ENCODE results near the gene ICE2. TPM values are rescaled to one million over a fixed set of nuclear protein-coding genes. Genes with fewer than 3 reads are reported as not detected.

ICE2 gene, protein sequence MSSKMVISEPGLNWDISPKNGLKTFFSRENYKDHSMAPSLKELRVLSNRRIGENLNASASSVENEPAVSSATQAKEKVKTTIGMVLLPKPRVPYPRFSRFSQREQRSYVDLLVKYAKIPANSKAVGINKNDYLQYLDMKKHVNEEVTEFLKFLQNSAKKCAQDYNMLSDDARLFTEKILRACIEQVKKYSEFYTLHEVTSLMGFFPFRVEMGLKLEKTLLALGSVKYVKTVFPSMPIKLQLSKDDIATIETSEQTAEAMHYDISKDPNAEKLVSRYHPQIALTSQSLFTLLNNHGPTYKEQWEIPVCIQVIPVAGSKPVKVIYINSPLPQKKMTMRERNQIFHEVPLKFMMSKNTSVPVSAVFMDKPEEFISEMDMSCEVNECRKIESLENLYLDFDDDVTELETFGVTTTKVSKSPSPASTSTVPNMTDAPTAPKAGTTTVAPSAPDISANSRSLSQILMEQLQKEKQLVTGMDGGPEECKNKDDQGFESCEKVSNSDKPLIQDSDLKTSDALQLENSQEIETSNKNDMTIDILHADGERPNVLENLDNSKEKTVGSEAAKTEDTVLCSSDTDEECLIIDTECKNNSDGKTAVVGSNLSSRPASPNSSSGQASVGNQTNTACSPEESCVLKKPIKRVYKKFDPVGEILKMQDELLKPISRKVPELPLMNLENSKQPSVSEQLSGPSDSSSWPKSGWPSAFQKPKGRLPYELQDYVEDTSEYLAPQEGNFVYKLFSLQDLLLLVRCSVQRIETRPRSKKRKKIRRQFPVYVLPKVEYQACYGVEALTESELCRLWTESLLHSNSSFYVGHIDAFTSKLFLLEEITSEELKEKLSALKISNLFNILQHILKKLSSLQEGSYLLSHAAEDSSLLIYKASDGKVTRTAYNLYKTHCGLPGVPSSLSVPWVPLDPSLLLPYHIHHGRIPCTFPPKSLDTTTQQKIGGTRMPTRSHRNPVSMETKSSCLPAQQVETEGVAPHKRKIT
- 51.0 TPM for total RNA-seq (ENCODE audit: insufficient read depth, low replicate concordance)

DNA sequence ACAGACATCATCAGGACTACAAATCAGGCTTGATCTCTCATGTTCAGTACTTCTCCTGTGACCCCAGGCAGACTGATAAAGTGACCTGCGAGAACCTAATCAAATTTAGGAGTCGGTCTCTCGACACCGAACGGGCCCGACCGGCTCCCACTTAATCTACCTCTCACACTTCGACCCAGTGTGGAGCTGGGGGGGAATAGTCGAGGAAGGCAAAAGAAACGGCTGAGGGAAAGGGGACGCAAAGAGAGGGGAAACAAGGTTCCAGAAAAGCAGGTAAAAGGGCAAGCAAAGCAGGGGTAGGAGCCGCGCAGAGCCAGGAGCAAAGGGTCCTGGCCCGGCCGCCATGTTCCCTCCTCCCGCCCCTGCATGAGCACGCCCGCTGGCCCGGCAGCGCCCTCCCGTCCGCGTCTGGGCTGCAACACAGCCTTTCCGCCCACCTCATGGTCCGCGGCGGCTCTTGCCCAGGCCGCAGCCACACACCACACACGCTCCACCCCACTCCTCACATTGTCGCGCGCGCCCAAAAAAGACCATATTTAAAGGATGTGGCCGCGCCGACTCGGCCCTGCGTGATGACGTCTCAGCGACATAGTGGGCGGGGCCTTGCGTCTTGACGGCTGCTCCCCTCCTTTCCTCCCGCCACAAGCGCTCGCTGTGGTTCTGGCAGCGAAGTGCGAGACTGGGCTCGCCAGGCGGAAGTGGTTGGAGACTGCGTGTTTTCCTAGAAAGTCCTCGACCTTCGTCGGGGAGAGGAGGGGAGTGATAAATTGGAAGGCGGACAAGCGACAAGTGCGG, at the start of gene ICE2:
TSS of gene ICE2 (minus strand) at position 577 of the 795 bp plus-strand sequence. CDS start 1,165 bp downstream, outside the sequence.
- peak; percentile 98 for DNase-seq (ENCODE audit: low spot score)

DNA sequence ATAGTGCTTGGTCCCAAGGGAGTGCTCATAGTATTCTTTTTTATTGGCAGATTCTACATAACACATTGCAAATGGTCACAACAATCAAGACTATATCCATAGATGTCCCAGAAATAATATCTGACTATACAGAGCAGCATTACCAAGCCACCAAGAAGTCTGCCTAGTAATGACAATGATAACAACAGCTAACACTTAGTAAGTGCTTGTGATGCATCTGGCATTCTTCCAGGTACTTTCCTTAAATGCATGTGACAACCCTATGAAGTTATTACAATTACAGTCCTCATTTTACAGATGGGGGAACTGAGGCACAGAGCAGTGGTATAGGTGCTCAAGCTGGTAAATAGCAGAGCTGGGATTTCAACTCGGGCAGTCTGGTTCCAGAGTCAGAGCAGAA, 49.6 kb upstream of the ICE2 start:
- DNase-seq (ENCODE audit: low spot score) = no peak

GRCh38 chr15:60527456-60527855, 48.5 kb upstream of the ICE2 start:
- DNase-seq (ENCODE audit: low spot score) = no peak

DNA sequence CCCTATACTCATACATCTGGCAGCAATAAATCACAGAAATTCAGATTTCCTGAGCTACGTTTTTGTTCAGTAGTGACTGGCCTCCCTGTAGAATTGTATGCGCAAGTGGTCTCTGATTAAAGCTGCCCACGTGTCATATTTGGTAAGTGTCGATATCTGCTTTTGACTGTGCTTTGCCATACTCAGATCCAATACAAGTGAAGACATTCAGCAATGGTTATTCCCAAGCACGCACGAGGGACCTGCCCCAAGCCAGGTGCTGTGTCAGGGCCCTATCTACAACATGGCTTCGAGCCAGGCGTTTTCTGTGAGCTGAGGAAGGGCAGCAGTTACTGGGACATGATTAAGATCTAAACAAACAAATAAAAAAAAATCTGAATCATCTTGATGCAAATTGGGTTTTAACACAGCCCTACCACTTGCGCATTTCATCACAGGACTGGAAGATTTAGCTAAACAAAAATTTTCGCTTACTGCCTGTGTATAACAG, 47.2 kb upstream of the ICE2 start:
- no peak for DNase-seq (ENCODE audit: low spot score)

GRCh38 chr15:60525341-60526039, 46.5 kb upstream of the ICE2 start:
- DNase-seq (ENCODE audit: low spot score) = no peak

DNA sequence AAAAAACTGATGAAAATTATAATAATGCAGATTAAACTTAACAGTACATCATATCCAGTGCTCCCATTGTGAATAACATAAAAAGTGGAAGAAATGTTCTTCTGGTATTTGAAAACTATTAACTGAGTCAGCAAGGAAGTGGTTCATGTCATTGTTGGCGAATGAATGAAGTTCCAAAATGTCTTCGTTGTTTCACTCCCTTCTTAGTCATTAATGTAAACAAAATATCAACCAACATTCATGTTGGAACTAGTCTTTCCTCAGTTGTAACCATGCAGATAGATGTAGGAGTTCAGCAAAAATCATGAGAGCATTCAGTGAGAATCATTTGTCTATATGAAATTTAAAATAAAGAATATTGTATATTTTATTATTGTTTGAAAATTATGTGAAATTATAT, 44.1 kb upstream of the ICE2 start:
- DNase-seq (ENCODE audit: low spot score) = no peak

- DNase-seq (ENCODE audit: low spot score) = peak; percentile 35
Measured at GRCh38 chr15:60520825-60521368, 42.0 kb upstream of the ICE2 start.

DNA sequence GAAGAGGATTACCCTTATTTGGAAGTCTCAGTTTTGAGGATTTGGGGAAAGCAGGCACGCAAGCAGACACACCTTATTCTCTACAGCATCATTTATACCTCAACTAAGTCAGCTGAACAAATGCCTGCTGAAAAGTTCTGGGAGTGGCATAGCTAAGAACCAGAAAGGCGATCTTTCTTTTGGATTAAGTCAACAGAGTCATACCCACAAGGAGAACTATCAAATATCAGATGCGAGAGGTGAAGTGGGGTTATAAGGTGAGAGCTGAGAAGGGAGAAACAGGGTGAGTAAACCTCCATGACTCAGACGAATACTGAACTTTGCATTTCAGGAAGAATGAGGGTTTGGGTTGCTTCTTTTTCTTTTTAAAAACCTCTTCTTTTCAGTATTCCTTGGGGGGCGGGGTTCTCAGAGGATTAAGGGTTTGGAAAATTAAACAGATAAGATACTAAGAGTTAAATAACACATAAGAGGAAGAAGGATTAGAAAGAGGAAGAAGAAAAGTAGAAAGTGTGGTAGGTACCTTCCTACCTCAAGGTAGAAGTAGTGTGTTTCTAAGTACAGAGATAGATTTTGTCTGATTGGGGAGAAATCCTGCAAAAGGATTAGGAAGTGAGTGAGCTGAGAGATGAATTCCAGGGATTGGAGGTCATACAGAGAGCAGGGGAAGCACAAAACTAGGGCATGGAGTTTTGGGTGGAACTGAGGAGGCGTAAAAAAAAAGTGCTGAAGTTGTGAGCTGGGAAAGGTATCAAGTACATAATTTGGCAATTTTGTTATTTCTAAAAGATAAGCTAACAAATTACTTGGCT, 41.3 kb upstream of the ICE2 start:
- peak; percentile 7 for DNase-seq (ENCODE audit: low spot score)

- DNase-seq (ENCODE audit: low spot score) = no peak
Measured at GRCh38 chr15:60519218-60519617, 40.3 kb upstream of the ICE2 start.

- no peak for DNase-seq (ENCODE audit: low spot score)
Measured at GRCh38 chr15:60518511-60518910, 39.6 kb upstream of the ICE2 start.

DNA sequence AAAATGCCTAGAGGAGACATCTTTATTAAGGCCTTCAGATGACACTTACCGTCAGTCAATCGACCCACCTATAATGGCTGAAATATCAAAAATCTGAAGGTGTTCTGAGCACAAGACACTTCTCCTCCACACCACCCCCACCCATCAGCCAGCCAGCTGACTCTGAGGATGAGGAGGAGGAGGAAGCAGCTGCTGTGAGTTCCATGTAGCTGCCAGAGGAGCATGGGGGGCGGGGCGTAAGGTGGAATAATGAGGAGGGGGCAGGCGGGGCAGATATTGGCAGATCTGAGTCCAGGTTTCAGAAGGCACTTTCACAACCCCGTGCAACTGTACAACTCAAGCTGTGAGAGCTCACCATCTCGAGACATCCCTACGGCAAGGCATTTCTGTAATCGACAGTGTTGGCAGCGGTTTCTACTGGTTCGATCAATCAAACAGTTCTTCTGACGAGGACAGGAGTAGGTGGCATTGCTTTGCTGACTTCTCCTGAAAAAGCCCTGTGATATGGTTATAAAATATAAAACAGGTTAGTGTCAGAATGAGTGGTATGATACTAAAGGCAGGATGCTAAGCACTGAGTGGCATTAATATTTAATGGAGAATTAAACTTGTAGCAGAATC, 35.4 kb upstream of the ICE2 start:
- no peak for DNase-seq (ENCODE audit: low spot score)

- no peak for DNase-seq (ENCODE audit: low spot score)
Measured at GRCh38 chr15:60513676-60514075, 34.7 kb upstream of the ICE2 start.

DNA sequence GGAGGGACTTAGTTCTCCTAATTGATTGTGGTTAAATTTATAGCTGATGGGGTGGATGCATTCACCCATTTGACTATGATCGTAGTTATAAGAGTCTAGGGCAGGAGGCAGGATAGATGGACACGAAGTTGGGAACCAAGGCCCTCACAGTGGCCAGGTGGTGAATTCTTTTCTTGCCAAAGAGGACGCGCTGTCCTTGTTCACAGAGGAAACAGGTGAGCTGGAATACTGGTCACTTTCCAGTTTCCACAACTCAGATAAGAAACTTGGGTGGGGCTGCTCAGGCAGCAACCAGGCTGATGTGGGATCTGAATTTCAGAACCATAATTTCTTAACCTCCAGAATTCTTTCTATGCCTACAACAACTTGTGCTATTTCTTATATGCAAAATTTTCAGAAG, 34.0 kb upstream of the ICE2 start:
- no peak for DNase-seq (ENCODE audit: low spot score)

GRCh38 chr15:60511351-60512031, 32.5 kb upstream of the ICE2 start:
- DNase-seq (ENCODE audit: low spot score) = no peak

DNA sequence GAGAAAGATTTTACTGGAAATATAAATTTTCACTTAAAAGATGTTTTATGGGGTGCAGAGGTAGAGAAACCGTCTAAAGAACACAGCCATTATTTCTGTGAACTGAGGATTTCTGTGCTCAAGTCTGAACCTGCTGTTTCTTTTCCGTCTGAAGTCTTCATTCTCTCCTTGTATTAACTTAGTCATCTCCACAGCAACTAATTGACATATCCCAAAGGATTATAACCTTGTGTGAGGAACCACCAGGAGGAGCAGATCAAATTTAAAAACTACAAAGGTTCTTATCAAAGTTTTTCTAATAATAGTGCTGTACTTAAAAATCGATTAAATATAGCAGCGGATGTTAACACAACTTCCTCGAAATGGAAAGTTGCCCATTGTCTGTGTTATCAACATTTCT, 31.1 kb upstream of the ICE2 start:
- no peak for DNase-seq (ENCODE audit: low spot score)

DNA sequence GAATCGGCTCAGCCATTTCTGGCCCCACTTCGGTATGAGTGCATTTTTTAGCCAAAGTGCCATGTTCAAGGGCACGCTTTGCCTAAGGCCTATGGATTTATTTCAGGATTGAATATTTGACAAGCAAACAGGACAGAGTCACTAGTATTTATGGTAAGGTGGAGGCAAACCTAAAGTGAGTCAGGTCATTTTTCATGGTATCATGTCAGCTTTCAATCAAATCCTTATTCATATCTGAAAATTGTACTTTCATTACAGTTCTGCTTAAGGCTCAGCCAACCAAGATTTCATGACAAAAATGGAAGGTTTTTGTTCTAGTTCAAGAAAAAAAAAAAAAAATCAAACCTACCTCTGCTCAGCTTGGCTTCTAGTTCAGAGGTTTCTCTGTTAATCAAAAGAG, 30.5 kb upstream of the ICE2 start:
- DNase-seq (ENCODE audit: low spot score) = no peak

GRCh38 chr15:60508442-60508841, 29.5 kb upstream of the ICE2 start:
- DNase-seq (ENCODE audit: low spot score) = no peak

- DNase-seq (ENCODE audit: low spot score) = peak; percentile 54
Measured at GRCh38 chr15:60507596-60508424, 28.9 kb upstream of the ICE2 start.

Measured in umbilical cord (tissue), 2 donors.